ENCODE measurements around the gene TMEM26. TPM values are rescaled to one million over a fixed set of nuclear protein-coding genes. Genes with fewer than 3 reads are reported as not detected.

TMEM26 gene
- total RNA-seq, 4 donors from 2014 or later = 0.03 to 0.07 TPM; not detected in 2

GRCh38 chr10:61376908-61377368 is 76.2 kb downstream of the TMEM26 start:
- intact Hi-C loops (cut with DNase I; ENCODE audit: low total_unique reads) = no loop called here

GRCh38 chr10:61376377-61376776 is 76.8 kb downstream of the TMEM26 start:
- DNase-seq (ENCODE audit: low spot score in 2 of 2) = no peak
- no peak overlapping the region for H3K4me3 ChIP-seq (ENCODE audit: low read depth, poor library complexity, severe bottlenecking)
- intact Hi-C loops (cut with DNase I; ENCODE audit: low total_unique reads) = no loop called here
- 100% methylated on average over 1 of the region's 1 CpG for WGBS, 2 donors
- no peak for TF ChIP-seq POLR2A (IDR thresholded peaks at IDR 0.05)
- no peak for TF ChIP-seq CTCF (IDR thresholded peaks at IDR 0.05)

More at GRCh38 chr10:61376908-61377368, 76.2 kb downstream of the TMEM26 start:
- no peak overlapping the region for H3K4me3 ChIP-seq (ENCODE audit: low read depth, poor library complexity, severe bottlenecking)
- TF ChIP-seq POLR2A (IDR thresholded peaks at IDR 0.05) (no peak), CTCF (IDR thresholded peaks at IDR 0.05) (no peak)
- 97 to 98% methylated on average over 16 to 19 of the region's 23 CpGs for WGBS, 2 donors
- DNase-seq (ENCODE audit: low spot score in 2 of 2) = no peak

GRCh38 chr10:61366365-61366764 is 86.8 kb downstream of the TMEM26 start:
- 84 to 91% methylated on average over 1 of the region's 1 CpG for WGBS, 2 donors
- intact Hi-C loops (cut with DNase I; ENCODE audit: low total_unique reads) = no loop called here
- TF ChIP-seq CTCF (IDR thresholded peaks at IDR 0.05) (no peak), POLR2A (IDR thresholded peaks at IDR 0.05) (no peak)
- no peak for DNase-seq (ENCODE audit: low spot score in 2 of 2)
- H3K4me3 ChIP-seq (ENCODE audit: low read depth, poor library complexity, severe bottlenecking) = no peak overlapping the region

- intact Hi-C loops (cut with DNase I; ENCODE audit: low total_unique reads) = no loop called here
- 93 to 97% methylated on average over 2 of the region's 2 CpGs for WGBS, 2 donors
- TF ChIP-seq POLR2A (IDR thresholded peaks at IDR 0.05) = no peak
- DNase-seq (ENCODE audit: low spot score in 2 of 2) = no peak
- H3K4me3 ChIP-seq (ENCODE audit: low read depth, poor library complexity, severe bottlenecking) = no peak overlapping the region
Observed at GRCh38 chr10:61364619-61365018, 88.6 kb downstream of the TMEM26 start.

- TF ChIP-seq POLR2A (IDR thresholded peaks at IDR 0.05) (no peak), CTCF (IDR thresholded peaks at IDR 0.05) (no peak)
- no peak overlapping the region for H3K4me3 ChIP-seq (ENCODE audit: low read depth, poor library complexity, severe bottlenecking)
- 50 to 58% methylated on average over 3 of the region's 3 CpGs for WGBS, 2 donors
- no peak for DNase-seq (ENCODE audit: low spot score in 2 of 2)
- intact Hi-C loops (cut with DNase I; ENCODE audit: low total_unique reads) = no loop called here
Observed at GRCh38 chr10:61363006-61363405, 90.2 kb downstream of the TMEM26 start.

- no peak for DNase-seq (ENCODE audit: low spot score in 2 of 2)
- no peak for TF ChIP-seq CTCF (IDR thresholded peaks at IDR 0.05)
- no peak for TF ChIP-seq POLR2A (IDR thresholded peaks at IDR 0.05)
- 91 to 93% methylated on average over 2 of the region's 2 CpGs for WGBS, 2 donors
- H3K4me3 ChIP-seq (ENCODE audit: low read depth, poor library complexity, severe bottlenecking) = no peak overlapping the region
- intact Hi-C loops (cut with DNase I; ENCODE audit: low total_unique reads) = no loop called here
Observed at GRCh38 chr10:61359452-61359851, 93.7 kb downstream of the TMEM26 start.
